ENCODE measurements around the gene KNTC1. TPM values are rescaled to one million over a fixed set of nuclear protein-coding genes. Genes with fewer than 3 reads are reported as not detected.

KNTC1 gene
- polyA plus RNA-seq, 2 of the 4 experiments (the other 2 are of a cell fraction) = 30.6 to 68.7 TPM

- Histone ChIP-seq H3K4me2 (no peak overlapping the region), H3K9me3 (no peaks in the 10 kb centered on the region), H3K4me3 (no peak overlapping the region), H3K27ac (no peak overlapping the region), H3K4me1 (no peaks in the 10 kb centered on the region)
- DNase-seq (ENCODE audit: low read depth in 1 of 2, low spot score in 1 of 2) (no peak), FAIRE-seq (no peak), ATAC-seq (no peak)
- ChIA-PET CTCF (interaction anchor here (2.5 kb wide), 1 partner anchor 27 kb away, joined by 9 read pairs; no protein-coding TSS in a partner anchor), POLR2A (no interaction called here)
- TF ChIP-seq CEBPB (IDR thresholded peaks at IDR 0.05) = no peak
- no peak for TF ChIP-seq JUNB (IDR thresholded peaks at IDR 0.05)
- no peak for TF ChIP-seq HEYL (CRISPR knock-in tag; IDR thresholded peaks at IDR 0.05)
- TF ChIP-seq POLR2AphosphoS2 (conservative IDR thresholded peaks at IDR 0.05; ENCODE audit: low read length) = no peak
- no peak for TF ChIP-seq FOSL2 (IDR thresholded peaks at IDR 0.05)
- no peak for TF ChIP-seq FOSL2 (CRISPR knock-in tag; IDR thresholded peaks at IDR 0.05)
- WGBS (ENCODE audit: missing lambda C conversion rate) = 82% methylated on average over 2 of the region's 2 CpGs
Measured at GRCh38 chr12:122610911-122611310, 83.9 kb downstream of the KNTC1 start.

GRCh38 chr12:122614839-122615238, 87.8 kb downstream of the KNTC1 start:
- POLR2A ChIA-PET = no interaction called here

More at GRCh38 chr12:122614839-122615238, 87.8 kb downstream of the KNTC1 start:
- Histone ChIP-seq H3K4me3 (no peak overlapping the region), H3K9me3 (no peaks in the 10 kb centered on the region), H3K4me2 (no peak overlapping the region), H3K4me1 (no peaks in the 10 kb centered on the region), H3K27ac (no peak overlapping the region)
- TF ChIP-seq USF2 (IDR thresholded peaks at IDR 0.05) = no peak
- TF ChIP-seq SMC3 (IDR thresholded peaks at IDR 0.05) = no peak
- no peak for TF ChIP-seq PHF8 (IDR thresholded peaks at IDR 0.05; ENCODE audit: borderline replicate concordance, low read depth)
- no peak for TF ChIP-seq CEBPB (IDR thresholded peaks at IDR 0.05)
- TF ChIP-seq CHD4 (IDR thresholded peaks at IDR 0.05; ENCODE audit: borderline replicate concordance) = no peak
- no peak for TF ChIP-seq RCOR1 (IDR thresholded peaks at IDR 0.05; ENCODE audit: low read depth, low read length)
- TF ChIP-seq POLR2AphosphoS2 (conservative IDR thresholded peaks at IDR 0.05; ENCODE audit: low read length) = no peak
- no peak for TF ChIP-seq ZSCAN20 (CRISPR knock-in tag; IDR thresholded peaks at IDR 0.05)
- TF ChIP-seq ELK1 (IDR thresholded peaks at IDR 0.05; ENCODE audit: low read depth, low read length) = no peak
- TF ChIP-seq HDAC2 (IDR thresholded peaks at IDR 0.05) = no peak
- TF ChIP-seq TP53 (CRISPR knock-in tag; IDR thresholded peaks at IDR 0.05) = no peak
- no peak for TF ChIP-seq EP300 (IDR thresholded peaks at IDR 0.05)
- TF ChIP-seq RARB (CRISPR knock-in tag; IDR thresholded peaks at IDR 0.05) = no peak
- no peak for TF ChIP-seq REST (IDR thresholded peaks at IDR 0.05)
- no peak for TF ChIP-seq RNF2 (IDR thresholded peaks at IDR 0.05; ENCODE audit: borderline replicate concordance, low read depth)
- no peak for TF ChIP-seq RAD21 (conservative IDR thresholded peaks at IDR 0.05 in 1 of 2, IDR thresholded peaks at IDR 0.05 in 1 of 2)
- TF ChIP-seq ZNF302 (CRISPR knock-in tag; IDR thresholded peaks at IDR 0.05) = no peak
- no peak for TF ChIP-seq HOXB5 (CRISPR knock-in tag; IDR thresholded peaks at IDR 0.05)
- TF ChIP-seq JUNB (IDR thresholded peaks at IDR 0.05) = no peak
- no peak for TF ChIP-seq ZC3H11A (IDR thresholded peaks at IDR 0.05)
- CTCF ChIA-PET = interaction anchor here (0.6 to 1.5 kb wide), 3 partner anchors 9 to 137 kb away, joined by 3 to 5 read pairs (median 3); no protein-coding TSS in a partner anchor
- ATAC-seq (no peak), DNase-seq (ENCODE audit: low read depth in 1 of 2, low spot score in 1 of 2) (no peak), FAIRE-seq (no peak)
- 89% methylated on average over 1 of the region's 1 CpG for WGBS (ENCODE audit: missing lambda C conversion rate)

Measured in A549 (cell line).